ENCODE results near the gene TNFAIP1.
"Not testable (repeated sequence)": the region's sequence is repeated elsewhere in the genome, so short reads cannot be mapped to it uniquely, and the experiment has no call there.

TNFAIP1 gene

GRCh38 chr17:28324267-28324745 is 11.3 kb upstream of the TNFAIP1 start:
- no peak for DNase-seq (ENCODE audit: insufficient read length, low spot score)
- FAIRE-seq = no peak

GRCh38 chr17:28324781-28325180 is 10.8 kb upstream of the TNFAIP1 start:
- DNase-seq (ENCODE audit: insufficient read length, low spot score) (no peak), FAIRE-seq (no peak)

GRCh38 chr17:28325211-28325610 is 10.3 kb upstream of the TNFAIP1 start:
- no peak for DNase-seq (ENCODE audit: insufficient read length, low spot score)
- no peak for FAIRE-seq

- FAIRE-seq (no peak), DNase-seq (ENCODE audit: insufficient read length, low spot score) (no peak)
These were observed 9.4 kb upstream of the TNFAIP1 start for GRCh38 chr17:28326114-28326513.

- no peak for FAIRE-seq
- no peak for DNase-seq (ENCODE audit: insufficient read length, low spot score)
These were observed 8.4 kb upstream of the TNFAIP1 start for GRCh38 chr17:28327031-28327607.

- no peak for DNase-seq (ENCODE audit: insufficient read length, low spot score)
- FAIRE-seq = no peak
These were observed 7.9 kb upstream of the TNFAIP1 start for GRCh38 chr17:28327709-28328108.

- DNase-seq (ENCODE audit: insufficient read length, low spot score) = no peak
- FAIRE-seq = no peak
These were observed 7.2 kb upstream of the TNFAIP1 start for GRCh38 chr17:28328325-28328724.

GRCh38 chr17:28330671-28331070 is 4.9 kb upstream of the TNFAIP1 start:
- DNase-seq (ENCODE audit: insufficient read length, low spot score) (no peak), FAIRE-seq (no peak)

- no peak for FAIRE-seq
- no peak for DNase-seq (ENCODE audit: insufficient read length, low spot score)
These were observed 3.6 kb upstream of the TNFAIP1 start for GRCh38 chr17:28331891-28332420.

GRCh38 chr17:28333083-28333746 is 2.3 kb upstream of the TNFAIP1 start:
- DNase-seq (ENCODE audit: insufficient read length, low spot score) = no peak
- no peak for FAIRE-seq

GRCh38 chr17:28334171-28334570 is 1.4 kb upstream of the TNFAIP1 start:
- FAIRE-seq (no peak), DNase-seq (ENCODE audit: insufficient read length, low spot score) (no peak)

GRCh38 chr17:28334666-28335200 is 828 bp upstream of the TNFAIP1 start:
- FAIRE-seq = no peak
- no peak for DNase-seq (ENCODE audit: insufficient read length, low spot score)

- DNase-seq (ENCODE audit: insufficient read length, low spot score) = no peak
- FAIRE-seq = peak; percentile 54
These were observed 654 bp downstream of the TNFAIP1 start for GRCh38 chr17:28335959-28336871.

GRCh38 chr17:28338056-28338768 is 2.7 kb downstream of the TNFAIP1 start:
- FAIRE-seq (no peak), DNase-seq (ENCODE audit: insufficient read length, low spot score) (no peak)

- FAIRE-seq; DNase-seq (ENCODE audit: insufficient read length, low spot score): not testable (repeated sequence)
These were observed 3.2 kb downstream of the TNFAIP1 start for GRCh38 chr17:28338769-28339212.

GRCh38 chr17:28339431-28339830 is 3.9 kb downstream of the TNFAIP1 start:
- no peak for DNase-seq (ENCODE audit: insufficient read length, low spot score)
- no peak for FAIRE-seq

- FAIRE-seq (no peak), DNase-seq (ENCODE audit: insufficient read length, low spot score) (no peak)
These were observed 4.8 kb downstream of the TNFAIP1 start for GRCh38 chr17:28340374-28340773.

- no peak for DNase-seq (ENCODE audit: insufficient read length, low spot score)
These were observed 6.0 kb downstream of the TNFAIP1 start for GRCh38 chr17:28341516-28341915.

GRCh38 chr17:28342313-28342712 is 6.8 kb downstream of the TNFAIP1 start:
- no peak for DNase-seq (ENCODE audit: insufficient read length, low spot score)
- no peak for FAIRE-seq

More at GRCh38 chr17:28341516-28341915, 6.0 kb downstream of the TNFAIP1 start:
- no peak for FAIRE-seq

- no peak for FAIRE-seq
- no peak for DNase-seq (ENCODE audit: insufficient read length, low spot score)
These were observed 8.0 kb downstream of the TNFAIP1 start for GRCh38 chr17:28343491-28343932.
